HL-60 (cell line): ENCODE measurements around the gene ZNF689.

Experiments
- POLR2AphosphoS5 ChIP-seq: IDR thresholded peaks from 2 replicates; pipeline ENCODE4 v1.6.1; 2012; ENCODE audit warnings: low read depth
- SPI1 ChIP-seq: IDR thresholded peaks from 2 replicates; pipeline ENCODE4 v1.6.1; 2012; ENCODE audit warnings: low read depth, mild to moderate bottlenecking, borderline replicate concordance
- TF ChIP-seq, protein P1 (sequence below): IDR thresholded peaks from one replicate; pipeline ENCODE4 v1.5.1; 2011; ENCODE audit warnings: low read length, control low read depth, inconsistent platforms; ENCODE audit not compliant: insufficient read depth
- TF ChIP-seq, protein P2 (sequence below): IDR thresholded peaks from 2 replicates; pipeline ENCODE4 v1.6.1; 2012; ENCODE audit warnings: low read depth; ENCODE audit not compliant: insufficient replicate concordance

DNA sequence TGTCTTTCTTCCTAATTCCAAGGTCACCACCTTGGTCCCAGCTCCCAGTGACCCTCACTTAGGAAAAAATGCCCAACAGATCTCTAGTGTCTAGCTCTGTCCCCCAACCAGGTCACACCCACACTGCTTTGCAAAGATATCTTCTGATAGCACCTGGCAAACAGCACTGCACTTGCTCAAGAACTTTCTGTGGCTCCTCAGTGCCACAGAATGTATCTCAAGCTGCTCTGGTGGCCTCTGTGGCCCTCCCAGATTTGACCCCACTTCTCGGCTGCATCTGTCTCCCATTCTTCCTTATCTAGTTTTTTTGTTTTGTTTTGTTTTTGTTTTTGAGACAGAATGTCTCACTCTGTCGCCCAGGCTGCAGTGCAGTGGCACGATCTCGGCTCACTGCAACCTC, 43.7 kb downstream of the ZNF689 start:
- TF ChIP-seq, protein P1, sequence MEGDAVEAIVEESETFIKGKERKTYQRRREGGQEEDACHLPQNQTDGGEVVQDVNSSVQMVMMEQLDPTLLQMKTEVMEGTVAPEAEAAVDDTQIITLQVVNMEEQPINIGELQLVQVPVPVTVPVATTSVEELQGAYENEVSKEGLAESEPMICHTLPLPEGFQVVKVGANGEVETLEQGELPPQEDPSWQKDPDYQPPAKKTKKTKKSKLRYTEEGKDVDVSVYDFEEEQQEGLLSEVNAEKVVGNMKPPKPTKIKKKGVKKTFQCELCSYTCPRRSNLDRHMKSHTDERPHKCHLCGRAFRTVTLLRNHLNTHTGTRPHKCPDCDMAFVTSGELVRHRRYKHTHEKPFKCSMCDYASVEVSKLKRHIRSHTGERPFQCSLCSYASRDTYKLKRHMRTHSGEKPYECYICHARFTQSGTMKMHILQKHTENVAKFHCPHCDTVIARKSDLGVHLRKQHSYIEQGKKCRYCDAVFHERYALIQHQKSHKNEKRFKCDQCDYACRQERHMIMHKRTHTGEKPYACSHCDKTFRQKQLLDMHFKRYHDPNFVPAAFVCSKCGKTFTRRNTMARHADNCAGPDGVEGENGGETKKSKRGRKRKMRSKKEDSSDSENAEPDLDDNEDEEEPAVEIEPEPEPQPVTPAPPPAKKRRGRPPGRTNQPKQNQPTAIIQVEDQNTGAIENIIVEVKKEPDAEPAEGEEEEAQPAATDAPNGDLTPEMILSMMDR: no peak
- TF ChIP-seq POLR2AphosphoS5 (no peak), SPI1 (no peak)
- TF ChIP-seq, protein P2, sequence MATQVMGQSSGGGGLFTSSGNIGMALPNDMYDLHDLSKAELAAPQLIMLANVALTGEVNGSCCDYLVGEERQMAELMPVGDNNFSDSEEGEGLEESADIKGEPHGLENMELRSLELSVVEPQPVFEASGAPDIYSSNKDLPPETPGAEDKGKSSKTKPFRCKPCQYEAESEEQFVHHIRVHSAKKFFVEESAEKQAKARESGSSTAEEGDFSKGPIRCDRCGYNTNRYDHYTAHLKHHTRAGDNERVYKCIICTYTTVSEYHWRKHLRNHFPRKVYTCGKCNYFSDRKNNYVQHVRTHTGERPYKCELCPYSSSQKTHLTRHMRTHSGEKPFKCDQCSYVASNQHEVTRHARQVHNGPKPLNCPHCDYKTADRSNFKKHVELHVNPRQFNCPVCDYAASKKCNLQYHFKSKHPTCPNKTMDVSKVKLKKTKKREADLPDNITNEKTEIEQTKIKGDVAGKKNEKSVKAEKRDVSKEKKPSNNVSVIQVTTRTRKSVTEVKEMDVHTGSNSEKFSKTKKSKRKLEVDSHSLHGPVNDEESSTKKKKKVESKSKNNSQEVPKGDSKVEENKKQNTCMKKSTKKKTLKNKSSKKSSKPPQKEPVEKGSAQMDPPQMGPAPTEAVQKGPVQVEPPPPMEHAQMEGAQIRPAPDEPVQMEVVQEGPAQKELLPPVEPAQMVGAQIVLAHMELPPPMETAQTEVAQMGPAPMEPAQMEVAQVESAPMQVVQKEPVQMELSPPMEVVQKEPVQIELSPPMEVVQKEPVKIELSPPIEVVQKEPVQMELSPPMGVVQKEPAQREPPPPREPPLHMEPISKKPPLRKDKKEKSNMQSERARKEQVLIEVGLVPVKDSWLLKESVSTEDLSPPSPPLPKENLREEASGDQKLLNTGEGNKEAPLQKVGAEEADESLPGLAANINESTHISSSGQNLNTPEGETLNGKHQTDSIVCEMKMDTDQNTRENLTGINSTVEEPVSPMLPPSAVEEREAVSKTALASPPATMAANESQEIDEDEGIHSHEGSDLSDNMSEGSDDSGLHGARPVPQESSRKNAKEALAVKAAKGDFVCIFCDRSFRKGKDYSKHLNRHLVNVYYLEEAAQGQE: no peak
